NCI-H2196 (cell line): ENCODE data around the gene SLC37A1.

ENCODE experiments used
- DNase-seq: peaks from one replicate; lab custom pipeline; 2025; ENCODE audit not compliant: unreplicated experiment; lab: John Stamatoyannopoulos, UW

Gene SLC37A1

GRCh38 chr21:42591170-42591869 is 77.7 kb downstream of the SLC37A1 start:
- DNase-seq = no peak

GRCh38 chr21:42592156-42592820 is 78.6 kb downstream of the SLC37A1 start:
- DNase-seq = no peak

GRCh38 chr21:42593007-42593814 is 79.6 kb downstream of the SLC37A1 start:
- peak; percentile 20 for DNase-seq

GRCh38 chr21:42594616-42595282 is 81.1 kb downstream of the SLC37A1 start:
- no peak for DNase-seq

- DNase-seq = no peak
These were observed 81.9 kb downstream of the SLC37A1 start for GRCh38 chr21:42595283-42596187.

- no peak for DNase-seq
These were observed 83.0 kb downstream of the SLC37A1 start for GRCh38 chr21:42596657-42597056.

GRCh38 chr21:42597487-42598158 is 84.0 kb downstream of the SLC37A1 start:
- DNase-seq = no peak

GRCh38 chr21:42598159-42598735 is 84.6 kb downstream of the SLC37A1 start:
- DNase-seq = no peak

- no peak for DNase-seq
These were observed 85.8 kb downstream of the SLC37A1 start for GRCh38 chr21:42599486-42599885.

- no peak for DNase-seq
These were observed 86.3 kb downstream of the SLC37A1 start for GRCh38 chr21:42599962-42600361.

GRCh38 chr21:42601656-42602055 is 88.0 kb downstream of the SLC37A1 start:
- no peak for DNase-seq

- DNase-seq = no peak
These were observed 93.5 kb downstream of the SLC37A1 start for GRCh38 chr21:42607102-42607501.

- DNase-seq = no peak
These were observed 94.0 kb downstream of the SLC37A1 start for GRCh38 chr21:42607525-42608102.

GRCh38 chr21:42608446-42608845 is 94.8 kb downstream of the SLC37A1 start:
- no peak for DNase-seq

GRCh38 chr21:42609811-42610210 is 96.2 kb downstream of the SLC37A1 start:
- DNase-seq = no peak

- no peak for DNase-seq
These were observed 98.2 kb downstream of the SLC37A1 start for GRCh38 chr21:42611852-42612251.

GRCh38 chr21:42612390-42612789 is 98.7 kb downstream of the SLC37A1 start:
- no peak for DNase-seq

GRCh38 chr21:42613756-42614155 is 100.1 kb downstream of the SLC37A1 start:
- no peak for DNase-seq

GRCh38 chr21:42614396-42614795 is 100.7 kb downstream of the SLC37A1 start:
- DNase-seq = no peak
